Measurements from ENCODE around the gene ROBO1.

Gene ROBO1

DNA sequence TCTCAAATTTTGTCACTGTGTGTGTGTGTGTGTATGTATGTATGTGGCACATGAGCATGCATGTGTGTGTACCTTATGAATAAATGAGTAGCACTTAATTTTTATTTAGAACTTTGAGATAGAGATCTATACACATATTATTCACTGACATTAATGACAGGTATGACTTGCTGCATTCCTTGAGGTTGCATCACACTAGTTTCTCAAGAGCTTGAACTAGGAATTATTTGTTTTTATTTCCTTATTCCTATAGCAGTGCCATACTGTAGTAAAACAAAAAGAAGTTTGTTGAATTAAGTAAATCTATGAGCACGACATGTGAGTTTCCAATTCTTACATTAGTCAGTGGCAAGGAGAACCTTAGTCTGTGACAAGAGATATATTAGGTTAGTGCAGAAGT lies 943.9 kb downstream of the ROBO1 start:
- H3K9me3 ChIP-seq (ENCODE audit: insufficient read depth, low read length) = no peaks in the 10 kb centered on the region
- H3K79me2 ChIP-seq (ENCODE audit: insufficient read depth, low read length) = no peaks in the 10 kb centered on the region
- H3F3A ChIP-seq (ENCODE audit: insufficient read depth) = no peaks in the 10 kb centered on the region
- H3K9me2 ChIP-seq (replicated peaks; ENCODE audit: insufficient read depth, low read length) = no peaks in the 10 kb centered on the region
- no peak overlapping the region for H3K9ac ChIP-seq (ENCODE audit: low read length)
- no peak overlapping the region for H2AFZ ChIP-seq (ENCODE audit: low read depth, low read length, severe bottlenecking)
- no peaks in the 10 kb centered on the region for H4K20me1 ChIP-seq (ENCODE audit: low read depth, low read length)
- no peaks in the 10 kb centered on the region for H3K36me3 ChIP-seq (ENCODE audit: low read length)
- no peak overlapping the region for H3K27ac ChIP-seq (ENCODE audit: low read depth, low read length)
- no peaks in the 10 kb centered on the region for H3K27me3 ChIP-seq (ENCODE audit: low read length)
- H3K4me2 ChIP-seq (ENCODE audit: low read depth, low read length, poor library complexity, severe bottlenecking) = no peak overlapping the region
- TF ChIP-seq, protein P1, sequence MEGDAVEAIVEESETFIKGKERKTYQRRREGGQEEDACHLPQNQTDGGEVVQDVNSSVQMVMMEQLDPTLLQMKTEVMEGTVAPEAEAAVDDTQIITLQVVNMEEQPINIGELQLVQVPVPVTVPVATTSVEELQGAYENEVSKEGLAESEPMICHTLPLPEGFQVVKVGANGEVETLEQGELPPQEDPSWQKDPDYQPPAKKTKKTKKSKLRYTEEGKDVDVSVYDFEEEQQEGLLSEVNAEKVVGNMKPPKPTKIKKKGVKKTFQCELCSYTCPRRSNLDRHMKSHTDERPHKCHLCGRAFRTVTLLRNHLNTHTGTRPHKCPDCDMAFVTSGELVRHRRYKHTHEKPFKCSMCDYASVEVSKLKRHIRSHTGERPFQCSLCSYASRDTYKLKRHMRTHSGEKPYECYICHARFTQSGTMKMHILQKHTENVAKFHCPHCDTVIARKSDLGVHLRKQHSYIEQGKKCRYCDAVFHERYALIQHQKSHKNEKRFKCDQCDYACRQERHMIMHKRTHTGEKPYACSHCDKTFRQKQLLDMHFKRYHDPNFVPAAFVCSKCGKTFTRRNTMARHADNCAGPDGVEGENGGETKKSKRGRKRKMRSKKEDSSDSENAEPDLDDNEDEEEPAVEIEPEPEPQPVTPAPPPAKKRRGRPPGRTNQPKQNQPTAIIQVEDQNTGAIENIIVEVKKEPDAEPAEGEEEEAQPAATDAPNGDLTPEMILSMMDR (IDR thresholded peaks at IDR 0.05; ENCODE audit: insufficient read depth, low read length, poor library complexity, severe bottlenecking) = no peak
- no peak for TF ChIP-seq EZH2phosphoT487 (conservative IDR thresholded peaks at IDR 0.05; ENCODE audit: low read length)
- no peak overlapping the region for H3K4me3 ChIP-seq (ENCODE audit: insufficient read depth, low read length, poor library complexity, severe bottlenecking)

DNA sequence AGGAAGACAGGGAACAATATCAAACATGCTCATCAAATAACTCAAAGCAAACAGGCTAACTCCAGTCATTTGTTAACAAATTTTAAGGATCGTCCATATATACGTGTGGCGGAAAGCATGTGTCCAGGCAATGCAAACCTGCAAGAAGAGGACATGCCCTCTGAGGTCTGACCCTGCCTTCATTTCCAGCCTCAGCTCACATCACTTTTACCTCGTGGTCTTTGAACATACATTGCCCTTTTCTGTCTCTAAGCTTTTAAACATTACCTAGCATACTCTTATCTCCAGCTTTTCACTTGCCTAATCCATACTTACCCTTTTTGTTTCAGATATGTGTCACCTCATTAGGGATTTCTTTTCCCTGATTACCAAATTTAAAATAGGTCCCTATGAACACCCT lies 944.4 kb downstream of the ROBO1 start:
- no peak overlapping the region for H3K4me3 ChIP-seq (ENCODE audit: insufficient read depth, low read length, poor library complexity, severe bottlenecking)
- no peaks in the 10 kb centered on the region for H3K27me3 ChIP-seq (ENCODE audit: low read length)
- no peak overlapping the region for H2AFZ ChIP-seq (ENCODE audit: low read depth, low read length, severe bottlenecking)
- no peak for TF ChIP-seq EZH2phosphoT487 (conservative IDR thresholded peaks at IDR 0.05; ENCODE audit: low read length)
- TF ChIP-seq, protein P1 (IDR thresholded peaks at IDR 0.05; ENCODE audit: insufficient read depth, low read length, poor library complexity, severe bottlenecking) = no peak
- H4K20me1 ChIP-seq (ENCODE audit: low read depth, low read length) = no peaks in the 10 kb centered on the region
- no peaks in the 10 kb centered on the region for H3K36me3 ChIP-seq (ENCODE audit: low read length)
- H3F3A ChIP-seq (ENCODE audit: insufficient read depth) = no peaks in the 10 kb centered on the region
- H3K9me2 ChIP-seq (replicated peaks; ENCODE audit: insufficient read depth, low read length) = no peaks in the 10 kb centered on the region
- no peaks in the 10 kb centered on the region for H3K79me2 ChIP-seq (ENCODE audit: insufficient read depth, low read length)
- H3K9ac ChIP-seq (ENCODE audit: low read length) = no peak overlapping the region
- no peak overlapping the region for H3K4me2 ChIP-seq (ENCODE audit: low read depth, low read length, poor library complexity, severe bottlenecking)
- no peak overlapping the region for H3K27ac ChIP-seq (ENCODE audit: low read depth, low read length)
- no peaks in the 10 kb centered on the region for H3K9me3 ChIP-seq (ENCODE audit: insufficient read depth, low read length)

DNA sequence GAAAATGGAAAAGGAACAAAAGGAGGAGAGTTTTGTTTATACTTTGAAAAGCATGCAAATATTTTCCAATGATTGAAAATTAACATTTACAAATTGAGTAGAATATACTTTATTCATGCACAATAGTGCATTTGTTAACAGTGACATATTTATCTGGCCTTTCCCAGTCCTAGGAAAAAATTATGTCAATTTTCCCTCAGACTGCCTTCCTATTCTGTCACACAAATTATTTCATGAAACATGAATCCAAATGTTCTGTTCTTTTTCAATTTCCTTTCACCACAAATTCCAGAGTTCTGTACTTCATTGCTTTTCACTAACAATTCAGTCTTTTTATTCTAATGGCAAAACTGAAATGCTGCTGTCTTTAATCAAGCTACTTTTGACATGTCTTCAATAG lies 945.1 kb downstream of the ROBO1 start:
- Histone ChIP-seq H2AFZ (ENCODE audit: low read depth, low read length, severe bottlenecking) (no peak overlapping the region), H3K27me3 (ENCODE audit: low read length) (no peaks in the 10 kb centered on the region), H3K9ac (ENCODE audit: low read length) (no peak overlapping the region), H3K9me2 (replicated peaks; ENCODE audit: insufficient read depth, low read length) (no peaks in the 10 kb centered on the region), H3K79me2 (ENCODE audit: insufficient read depth, low read length) (no peaks in the 10 kb centered on the region), H3K4me3 (ENCODE audit: insufficient read depth, low read length, poor library complexity, severe bottlenecking) (no peak overlapping the region), H3K36me3 (ENCODE audit: low read length) (no peaks in the 10 kb centered on the region), H4K20me1 (ENCODE audit: low read depth, low read length) (no peaks in the 10 kb centered on the region), H3K27ac (ENCODE audit: low read depth, low read length) (no peak overlapping the region), H3K9me3 (ENCODE audit: insufficient read depth, low read length) (no peaks in the 10 kb centered on the region), H3K4me2 (ENCODE audit: low read depth, low read length, poor library complexity, severe bottlenecking) (no peak overlapping the region), H3F3A (ENCODE audit: insufficient read depth) (no peaks in the 10 kb centered on the region)
- no peak for TF ChIP-seq EZH2phosphoT487 (conservative IDR thresholded peaks at IDR 0.05; ENCODE audit: low read length)
- TF ChIP-seq, protein P1 (IDR thresholded peaks at IDR 0.05; ENCODE audit: insufficient read depth, low read length, poor library complexity, severe bottlenecking) = no peak
